T-helper 17 cell (primary cell): ENCODE results near the gene NAV2. TPM values are rescaled to one million over a fixed set of nuclear protein-coding genes. Genes with fewer than 3 reads are reported as not detected.

Experiments used
- ATAC-seq: fragments of 150-1000 bp; cut with Tn5 transposase; 2 replicates; pipeline ENCODE4 v1.10.0; 2021; ENCODE audit warnings: mild to moderate bottlenecking, moderate library complexity
- DNase-seq, 3 donors: peaks; one replicate each; pipeline versions ENCODE4 v3.0.0 to v3.0.0-alpha.2; 2020 to 2021
- H3K9me3 ChIP-seq: one replicate; pipeline ENCODE4 v1.7.0; 2013; ENCODE audit warnings: low read length, mild to moderate bottlenecking; ENCODE audit not compliant: control insufficient read depth, poor library complexity, severe bottlenecking
- H3K27ac Mint-ChIP-seq: one replicate; pipeline ENCODE4 v1.8.0; 2022; ENCODE audit warnings: mild to moderate bottlenecking, moderate library complexity, mixed read lengths
- H3K27me3 Mint-ChIP-seq: one replicate; pipeline ENCODE4 v1.8.0; 2022; ENCODE audit warnings: mixed read lengths
- H3K36me3 Mint-ChIP-seq: one replicate; pipeline ENCODE4 v1.8.0; 2022; ENCODE audit warnings: low read depth, mixed read lengths
- H3K4me1 Mint-ChIP-seq: one replicate; pipeline ENCODE4 v1.8.0; 2022; ENCODE audit warnings: mild to moderate bottlenecking, mixed read lengths
- H3K4me3 Mint-ChIP-seq: one replicate; pipeline ENCODE4 v1.8.0; 2022; ENCODE audit warnings: mild to moderate bottlenecking, moderate library complexity, mixed read lengths
- total RNA-seq, 4 donors: library from RNA in 2 of 4; stranded (reverse) in 2 of 4; gene quantifications; one replicate each; pipeline ENCODE4 v1.2.3 and lab custom pipeline; 2022 to 2026

The NAV2 gene
- total RNA-seq, 2 donors from 2014 or later: 0.96 to 1.3 TPM

- Mint-ChIP-seq H3K4me3 (no peak overlapping the region), H3K4me1 (peaks cover 3% of the 10 kb centered on the region)
- ATAC-seq: no peak
Measured at GRCh38 chr11:19746086-19746485, 33.4 kb downstream of the NAV2 start.

GRCh38 chr11:19747634-19748033 is 35.0 kb downstream of the NAV2 start:
- H3K9me3 ChIP-seq: no peaks in the 10 kb centered on the region
- H3K36me3 Mint-ChIP-seq: no peaks in the 10 kb centered on the region
- H3K27ac Mint-ChIP-seq: no peak overlapping the region
- no peak for ATAC-seq
- H3K4me3 Mint-ChIP-seq: no peak overlapping the region
- no peak for DNase-seq
- H3K27me3 Mint-ChIP-seq: peaks cover 30% of the 10 kb centered on the region
- peaks cover 3% of the 10 kb centered on the region for H3K4me1 Mint-ChIP-seq

More at GRCh38 chr11:19746086-19746485, 33.4 kb downstream of the NAV2 start:
- no peak for DNase-seq
- Mint-ChIP-seq H3K27me3 (peaks cover 29% of the 10 kb centered on the region), H3K36me3 (no peaks in the 10 kb centered on the region), H3K27ac (no peak overlapping the region)
- H3K9me3 ChIP-seq: no peaks in the 10 kb centered on the region

DNA sequence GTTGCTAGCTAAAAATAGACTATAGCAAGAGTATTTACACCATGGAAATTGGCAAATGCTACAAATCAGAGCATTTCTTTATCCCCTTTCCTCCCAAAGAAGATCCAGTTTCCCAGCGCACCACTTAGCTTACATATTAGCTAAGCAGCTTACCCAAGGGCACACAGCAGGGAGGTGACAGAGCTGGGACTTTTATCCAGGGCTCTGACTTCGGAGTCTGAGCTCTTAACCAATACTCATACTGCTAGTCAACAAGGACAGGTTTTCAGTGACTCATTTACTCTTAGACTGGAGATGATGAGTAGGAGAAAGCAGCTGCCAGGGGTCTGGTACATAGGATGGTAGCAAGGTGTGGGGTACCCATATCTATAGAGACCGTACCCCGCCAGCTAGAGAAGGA is 38.4 kb downstream of the NAV2 start:
- no peak overlapping the region for H3K27ac Mint-ChIP-seq
- no peak overlapping the region for H3K4me3 Mint-ChIP-seq
- peaks cover 2% of the 10 kb centered on the region for H3K4me1 Mint-ChIP-seq
- DNase-seq (no peak), ATAC-seq (no peak)
- H3K9me3 ChIP-seq: no peaks in the 10 kb centered on the region
- H3K27me3 Mint-ChIP-seq: peaks cover 25% of the 10 kb centered on the region
- no peaks in the 10 kb centered on the region for H3K36me3 Mint-ChIP-seq

- Mint-ChIP-seq H3K36me3 (no peaks in the 10 kb centered on the region), H3K4me3 (no peak overlapping the region), H3K4me1 (peaks cover 5% of the 10 kb centered on the region), H3K27ac (no peak overlapping the region), H3K27me3 (peaks cover 31% of the 10 kb centered on the region)
- no peak for ATAC-seq
- DNase-seq: no peak
- no peaks in the 10 kb centered on the region for H3K9me3 ChIP-seq
Measured at GRCh38 chr11:19753451-19754106, 40.9 kb downstream of the NAV2 start.

DNA sequence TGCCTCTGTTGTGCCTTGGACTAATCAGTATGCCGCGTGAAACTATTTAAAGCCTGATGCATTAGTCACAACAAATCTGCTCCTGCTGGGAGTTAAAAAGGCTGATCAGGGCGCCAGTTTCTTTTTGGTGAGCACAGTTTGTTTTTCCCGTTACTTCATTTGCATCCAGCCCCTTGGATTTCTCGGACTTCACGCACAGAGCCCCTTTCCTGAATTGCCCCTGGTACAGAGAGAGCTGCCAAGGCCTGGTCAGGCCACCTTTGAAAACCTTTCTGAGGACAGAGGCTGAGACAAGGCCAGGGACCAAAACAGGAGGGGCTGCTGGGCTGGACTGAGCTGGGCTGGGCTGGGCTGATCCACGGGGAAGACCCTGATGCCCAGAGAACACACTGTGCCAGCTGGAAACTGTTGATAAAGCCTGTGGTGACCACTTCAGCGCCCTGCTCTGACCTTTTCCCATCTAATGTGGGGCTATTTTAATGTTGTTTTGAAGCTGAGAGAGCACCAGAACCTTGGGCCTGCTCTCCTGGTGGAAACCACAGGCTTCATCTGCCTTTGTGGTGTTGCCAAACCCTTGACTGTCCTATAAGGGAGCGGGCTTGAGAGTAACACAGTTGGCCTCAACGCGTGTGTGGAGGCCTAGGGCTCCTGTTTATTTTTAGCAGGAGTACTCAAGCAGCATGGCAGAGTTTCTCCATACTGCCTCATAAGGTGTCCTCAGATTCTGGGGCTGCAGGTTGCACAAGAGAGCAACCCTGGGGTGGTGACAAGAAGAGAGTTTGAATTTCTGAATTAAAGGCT is 44.2 kb downstream of the NAV2 start:
- no peak overlapping the region for H3K4me3 Mint-ChIP-seq
- H3K9me3 ChIP-seq: no peaks in the 10 kb centered on the region
- peaks cover 5% of the 10 kb centered on the region for H3K4me1 Mint-ChIP-seq
- H3K27ac Mint-ChIP-seq: no peak overlapping the region
- peaks cover 12% of the 10 kb centered on the region for H3K27me3 Mint-ChIP-seq
- no peaks in the 10 kb centered on the region for H3K36me3 Mint-ChIP-seq
- ATAC-seq: no peak
- no peak for DNase-seq

- no peak overlapping the region for H3K4me3 Mint-ChIP-seq
- no peak for DNase-seq
- H3K36me3 Mint-ChIP-seq: no peaks in the 10 kb centered on the region
- H3K27me3 Mint-ChIP-seq: peaks cover 23% of the 10 kb centered on the region
- peaks cover 2% of the 10 kb centered on the region for H3K4me1 Mint-ChIP-seq
- no peaks in the 10 kb centered on the region for H3K9me3 ChIP-seq
- H3K27ac Mint-ChIP-seq: no peak overlapping the region
- no peak for ATAC-seq
Measured at GRCh38 chr11:19759389-19759788, 46.8 kb downstream of the NAV2 start.

GRCh38 chr11:19762266-19762665 is 49.6 kb downstream of the NAV2 start:
- H3K4me1 Mint-ChIP-seq: peaks cover 2% of the 10 kb centered on the region

DNA sequence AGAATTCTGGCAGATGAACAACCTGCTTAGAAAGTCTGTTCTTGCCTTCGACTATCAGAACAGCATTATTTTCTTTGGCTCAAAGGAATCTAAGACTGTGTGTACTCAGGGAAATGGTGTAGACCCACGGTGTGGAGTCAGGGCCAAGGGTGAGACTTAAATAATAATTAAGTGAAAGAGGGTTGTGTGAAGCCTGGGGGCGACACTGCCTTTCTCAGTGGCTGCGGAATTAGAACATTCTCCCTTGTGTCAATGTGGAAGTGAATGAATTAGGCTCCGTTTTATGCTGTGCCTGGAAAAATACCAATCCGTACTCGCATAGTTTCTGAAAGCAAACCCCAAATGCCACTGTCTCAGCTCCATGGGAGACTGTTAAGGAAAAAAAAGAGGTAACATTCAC is 50.7 kb downstream of the NAV2 start:
- Mint-ChIP-seq H3K27me3 (peaks cover 50% of the 10 kb centered on the region), H3K27ac (no peak overlapping the region), H3K4me1 (peaks cover under 1% of the 10 kb centered on the region), H3K36me3 (peaks cover 5% of the 10 kb centered on the region), H3K4me3 (no peak overlapping the region)
- H3K9me3 ChIP-seq: no peaks in the 10 kb centered on the region
- no peak for DNase-seq
- ATAC-seq: no peak

More at GRCh38 chr11:19762266-19762665, 49.6 kb downstream of the NAV2 start:
- no peak overlapping the region for H3K27ac Mint-ChIP-seq
- H3K36me3 Mint-ChIP-seq: peaks cover 5% of the 10 kb centered on the region
- no peak overlapping the region for H3K4me3 Mint-ChIP-seq
- ATAC-seq (no peak), DNase-seq (no peak)
- H3K27me3 Mint-ChIP-seq: peaks cover 46% of the 10 kb centered on the region
- H3K9me3 ChIP-seq: no peaks in the 10 kb centered on the region

- H3K27ac Mint-ChIP-seq: no peak overlapping the region
- H3K9me3 ChIP-seq: no peaks in the 10 kb centered on the region
- no peaks in the 10 kb centered on the region for H3K4me1 Mint-ChIP-seq
- peaks cover 65% of the 10 kb centered on the region for H3K27me3 Mint-ChIP-seq
- DNase-seq (no peak), ATAC-seq (no peak)
- no peak overlapping the region for H3K4me3 Mint-ChIP-seq
- peaks cover 7% of the 10 kb centered on the region for H3K36me3 Mint-ChIP-seq
Measured at GRCh38 chr11:19766206-19766605, 53.6 kb downstream of the NAV2 start.

- H3K27me3 Mint-ChIP-seq: peaks cover 69% of the 10 kb centered on the region
- no peaks in the 10 kb centered on the region for H3K9me3 ChIP-seq
Measured at GRCh38 chr11:19766810-19767209, 54.2 kb downstream of the NAV2 start.

DNA sequence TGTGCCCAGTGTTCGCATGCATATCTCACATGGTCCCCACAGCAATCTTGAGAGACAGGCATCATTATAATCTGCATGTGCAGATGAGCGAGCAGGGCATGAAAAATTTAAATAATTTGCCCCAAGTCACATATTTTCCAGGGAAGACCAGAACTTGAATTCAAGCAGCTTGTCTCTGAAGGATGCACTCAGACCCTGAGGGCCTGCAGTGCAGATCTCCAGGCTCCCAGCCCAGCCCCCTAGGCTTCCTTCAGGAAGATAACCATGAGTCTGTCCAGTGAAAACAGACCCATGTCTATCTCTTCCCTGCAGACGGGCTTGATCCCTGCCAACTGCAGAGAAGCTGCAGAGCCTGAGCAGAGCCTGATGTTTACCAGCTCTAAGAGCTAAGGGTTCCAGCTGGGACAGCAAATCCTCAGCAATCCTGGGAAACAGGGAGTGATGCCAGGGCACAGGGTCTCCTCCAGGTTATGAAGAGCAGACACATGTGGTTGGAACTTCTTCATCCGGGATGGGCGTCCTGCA is 55.1 kb downstream of the NAV2 start:
- H3K27ac Mint-ChIP-seq: no peak overlapping the region
- peaks cover 76% of the 10 kb centered on the region for H3K27me3 Mint-ChIP-seq
- peaks cover 7% of the 10 kb centered on the region for H3K36me3 Mint-ChIP-seq
- DNase-seq: no peak
- ATAC-seq: no peak
- H3K4me3 Mint-ChIP-seq: no peak overlapping the region
- no peaks in the 10 kb centered on the region for H3K4me1 Mint-ChIP-seq
- H3K9me3 ChIP-seq: no peaks in the 10 kb centered on the region

More at GRCh38 chr11:19766810-19767209, 54.2 kb downstream of the NAV2 start:
- Mint-ChIP-seq H3K4me1 (no peaks in the 10 kb centered on the region), H3K4me3 (no peak overlapping the region), H3K27ac (no peak overlapping the region), H3K36me3 (peaks cover 7% of the 10 kb centered on the region)
- ATAC-seq (no peak), DNase-seq (no peak)

DNA sequence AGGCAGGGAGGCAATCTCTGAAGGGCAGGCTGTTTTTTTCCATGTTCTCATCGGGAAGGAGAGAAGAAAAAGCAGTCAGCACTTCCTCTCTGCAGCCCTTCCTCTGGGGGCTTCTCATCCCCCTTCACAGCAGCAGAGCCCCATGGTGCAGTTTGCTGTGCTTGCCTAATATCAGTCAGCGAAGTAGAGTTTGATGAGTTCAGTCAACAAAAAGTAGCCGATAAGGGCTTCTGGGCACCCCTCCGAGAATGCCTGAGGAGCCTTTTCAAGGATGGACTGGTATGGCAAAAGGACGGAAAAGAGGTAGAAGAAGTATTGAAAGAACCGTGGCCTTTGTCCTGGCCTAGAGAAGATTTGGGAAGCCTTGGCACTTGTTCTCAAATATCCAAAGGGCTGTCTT is 55.6 kb downstream of the NAV2 start:
- Mint-ChIP-seq H3K4me3 (no peak overlapping the region), H3K27ac (no peak overlapping the region), H3K4me1 (no peaks in the 10 kb centered on the region), H3K27me3 (peaks cover 76% of the 10 kb centered on the region), H3K36me3 (peaks cover 7% of the 10 kb centered on the region)
- ATAC-seq (no peak), DNase-seq (no peak)
- no peaks in the 10 kb centered on the region for H3K9me3 ChIP-seq

- no peak overlapping the region for H3K27ac Mint-ChIP-seq
- peaks cover 7% of the 10 kb centered on the region for H3K36me3 Mint-ChIP-seq
- no peak for DNase-seq
- no peak overlapping the region for H3K4me3 Mint-ChIP-seq
- no peaks in the 10 kb centered on the region for H3K4me1 Mint-ChIP-seq
- no peak for ATAC-seq
- H3K9me3 ChIP-seq: no peaks in the 10 kb centered on the region
- peaks cover 73% of the 10 kb centered on the region for H3K27me3 Mint-ChIP-seq
Measured at GRCh38 chr11:19768815-19769214, 56.2 kb downstream of the NAV2 start.
